Panc1 (cell line): ENCODE data around the gene CLK4. TPM values are rescaled to one million over a fixed set of nuclear protein-coding genes. Genes with fewer than 3 reads are reported as not detected.

Experiments used
- ATAC-seq: fragments of 200-7000 bp; cut with Tn5 transposase; 2 replicates; pipeline ENCODE4 v1.9.1; 2020; ENCODE audit warnings: mild to moderate bottlenecking, moderate library complexity
- BruUV-seq: library from RNA; stranded (reverse); fragments of 400-500 nt; replicated peaks from 2 replicates; lab custom pipeline; 2021; lab: Mats Ljungman, UMichigan
- CTCF ChIA-PET: fragments of 300-600 bp; sonication (Branson Sonifier 250); formaldehyde crosslinking; loops from one replicate; lab custom pipeline; 2022; ENCODE audit warnings: antibody characterized with exemption; lab: Charles Lee
- POLR2A ChIA-PET: fragments of 300-600 bp; sonication (Branson Sonifier 250); formaldehyde crosslinking; loops from one replicate; lab custom pipeline; 2022; ENCODE audit warnings: antibody characterized with exemption; lab: Charles Lee
- DNase-seq: peaks from one replicate; pipeline ENCODE4 v3.0.0-alpha.2; 2010; ENCODE audit warnings: low read depth, low spot score
- H3K27ac ChIP-seq: 2 replicates; pipeline ENCODE4 v1.5.1; 2011; ENCODE audit warnings: mild to moderate bottlenecking, low read length, inconsistent platforms
- H3K27me3 ChIP-seq: fragments of 200-500 bp; sonication (Bioruptor generic); 2 replicates; pipeline ENCODE4 v1.6.0; 2014; ENCODE audit warnings: low read length, inconsistent platforms; ENCODE audit not compliant: control insufficient read depth, insufficient read depth
- H3K36me3 ChIP-seq: fragments of 200-500 bp; sonication (Bioruptor generic); 2 replicates; pipeline ENCODE4 v1.5.1; 2014; ENCODE audit warnings: inconsistent platforms, mild to moderate bottlenecking, low read length, moderate library complexity; ENCODE audit not compliant: control insufficient read depth, insufficient read depth
- H3K4me1 ChIP-seq: 2 replicates; pipeline ENCODE4 v1.5.1; 2011; ENCODE audit warnings: inconsistent platforms, mild to moderate bottlenecking, low read length, moderate library complexity; ENCODE audit not compliant: control insufficient read depth, insufficient read depth
- H3K4me3 ChIP-seq, 2 experiments: 2 replicates each; pipeline ENCODE4 v1.5.1; 2011 to 2012; ENCODE audit warnings: low read depth in 2 of 2, low read length in 2 of 2, mild to moderate bottlenecking in 2 of 2, inconsistent platforms in 1 of 2, moderate library complexity in 1 of 2
- H3K9me3 ChIP-seq: fragments of 200-500 bp; sonication (Bioruptor generic); 2 replicates; pipeline ENCODE4 v1.5.1; 2014; ENCODE audit warnings: low read depth, mild to moderate bottlenecking, inconsistent platforms, low read length, moderate library complexity; ENCODE audit not compliant: control insufficient read depth, insufficient read depth
- CTCF ChIP-seq: fragments of 450-650 bp; IDR thresholded peaks from 2 replicates; pipeline ENCODE4 v1.5.1; 2017; ENCODE audit warnings: mild to moderate bottlenecking
- POLR2AphosphoS5 ChIP-seq: IDR thresholded peaks from 2 replicates; pipeline ENCODE4 v1.6.1; 2012; ENCODE audit warnings: mild to moderate bottlenecking, low read depth, low read length, moderate library complexity
- REST ChIP-seq, 2 experiments: IDR thresholded peaks; 2 replicates each; pipeline ENCODE4 v1.6.1; 2011 to 2012; ENCODE audit warnings: low read depth in 2 of 2, control low read depth in 1 of 2, low read length in 1 of 2, mild to moderate bottlenecking in 1 of 2, moderate library complexity in 1 of 2; ENCODE audit not compliant: insufficient read depth in 1 of 2
- SIN3A ChIP-seq: IDR thresholded peaks from 2 replicates; pipeline ENCODE4 v1.6.1; 2012; ENCODE audit warnings: low read depth, mild to moderate bottlenecking, low read length, moderate library complexity, borderline replicate concordance; ENCODE audit not compliant: insufficient read depth
- TCF7L2 ChIP-seq: IDR thresholded peaks from 2 replicates; pipeline ENCODE4 v1.6.1; 2011; ENCODE audit warnings: mild to moderate bottlenecking, low read depth, low read length, inconsistent platforms
- in situ Hi-C: cut with HindIII; loops from 2 replicates; pipeline ENCODE4 v1.10.0; 2016; ENCODE audit warnings: low sequenced_read_pairs, low pct_unique_long_range_greater_than_20kb
- intact Hi-C: fragments of 100-400 bp; cut with micrococcal nuclease; formaldehyde crosslinking; loops from one replicate; pipeline ENCODE4 v1.10.0; 2022; ENCODE audit not compliant: unreplicated experiment
- total RNA-seq: library from RNA; stranded (reverse); gene quantifications from one replicate; pipeline ENCODE4 v1.2.1, GENCODE V29; 2021; ENCODE audit not compliant: unreplicated experiment

Gene CLK4
- total RNA-seq, 1 experiment from 2014 or later, result 23.4 TPM

GRCh38 chr5:178554311-178554710 is 72.5 kb downstream of the CLK4 start:
- intact Hi-C loops, result loop anchor here (2.0 kb wide), 1 partner anchor 274 kb away; no protein-coding TSS in a partner anchor
- no peak for DNase-seq
- TF ChIP-seq REST (IDR thresholded peaks at IDR 0.05; ENCODE audit: insufficient read depth in 1 of 2, low read depth in 2 of 2, low read length in 1 of 2) (no peak), SIN3A (no peak), CTCF (no peak), POLR2AphosphoS5 (no peak)

GRCh38 chr5:178553517-178553916 is 73.3 kb downstream of the CLK4 start:
- Histone ChIP-seq H3K4me1 (no peaks in the 10 kb centered on the region), H3K9me3 (no peaks in the 10 kb centered on the region), H3K4me3 (no peak overlapping the region), H3K27ac (no peak overlapping the region), H3K27me3 (0 out of 2 replicates have a peak, but pooled peaks cover 2% of the 10 kb centered on the region), H3K36me3 (no peaks in the 10 kb centered on the region)
- in situ Hi-C loops, result no loop called here
- ATAC-seq (no peak), DNase-seq (no peak)
- BruUV-seq, result no TSS peak
- POLR2A ChIA-PET, result no interaction called here
- TF ChIP-seq CTCF (no peak), REST (IDR thresholded peaks at IDR 0.05; ENCODE audit: insufficient read depth in 1 of 2, low read depth in 2 of 2, low read length in 1 of 2) (no peak), TCF7L2 (no peak)
- intact Hi-C loops, result no loop called here
- CTCF ChIA-PET, result no interaction called here

More at GRCh38 chr5:178554311-178554710, 72.5 kb downstream of the CLK4 start:
- no TSS peak for BruUV-seq
- ATAC-seq, result no peak
- in situ Hi-C loops, result no loop called here
- H3K27ac ChIP-seq, result no peak overlapping the region
- H3K4me3 ChIP-seq, result no peak overlapping the region
- ChIA-PET CTCF (interaction anchor here (0.6 kb wide), 1 partner anchor 318 kb away, joined by 10 read pairs; no protein-coding TSS in a partner anchor), POLR2A (no interaction called here)
- no peaks in the 10 kb centered on the region for H3K4me1 ChIP-seq
- H3K36me3 ChIP-seq, result no peaks in the 10 kb centered on the region
- H3K9me3 ChIP-seq, result no peaks in the 10 kb centered on the region
- 0 out of 2 replicates have a peak, but pooled peaks cover 2% of the 10 kb centered on the region for H3K27me3 ChIP-seq

Other genes starting within 250 kb of the CLK4 start
- gene COL23A1, start 36.7 kb downstream of the CLK4 start, total RNA-seq, result 0.05 TPM
- 31.7 TPM for gene ZNF354A, start 103.6 kb upstream of the CLK4 start, total RNA-seq
- 33.0 TPM for gene ZNF354B, start 232.9 kb upstream of the CLK4 start, total RNA-seq